ENCODE results near the gene ALK.

GRCh38 chr2:29146197-29146596 lies 775.2 kb downstream of the ALK start:
- TF ChIP-seq CTCF (IDR thresholded peaks at IDR 0.05) = no peak
- TF ChIP-seq EP300 (IDR thresholded peaks at IDR 0.05) = no peak
- no peak for TF ChIP-seq POLR2AphosphoS5 (IDR thresholded peaks at IDR 0.05)

All from sigmoid colon (tissue), 4 donors.